Smooth muscle cell (in vitro differentiated cells): ENCODE data around the gene ATG14. TPM values are rescaled to one million over a fixed set of nuclear protein-coding genes. Genes with fewer than 3 reads are reported as not detected.
A peak's percentile ranks its signal among the peaks of the same experiment; 100 is the strongest.

Experiments used
- DNase-seq: peaks from one replicate; lab custom pipeline; 2025; ENCODE audit not compliant: unreplicated experiment; lab: John Stamatoyannopoulos, UW
- H2AFZ ChIP-seq: fragments of 200-600 bp; sonication (generic); 2 replicates; pipeline ENCODE4 v1.6.0; 2016; ENCODE audit warnings: antibody characterized with exemption, low read depth, mild to moderate bottlenecking
- H3F3A ChIP-seq: fragments of 200-600 bp; sonication (generic); 2 replicates; pipeline ENCODE4 v1.6.0; 2017; ENCODE audit warnings: antibody characterized with exemption, low read depth
- H3K27ac ChIP-seq: fragments of 200-600 bp; sonication (generic); 2 replicates; pipeline ENCODE4 v1.5.1; 2016; ENCODE audit warnings: low read depth, mild to moderate bottlenecking
- H3K27me3 ChIP-seq: fragments of 200-600 bp; sonication (generic); 2 replicates; pipeline ENCODE4 v1.6.1; 2016; ENCODE audit warnings: low read depth, mild to moderate bottlenecking
- H3K36me3 ChIP-seq: fragments of 200-600 bp; sonication (generic); 2 replicates; pipeline ENCODE4 v1.5.1; 2016; ENCODE audit warnings: low read depth
- H3K4me1 ChIP-seq: fragments of 200-600 bp; sonication (generic); 2 replicates; pipeline ENCODE4 v1.5.1; 2016; ENCODE audit warnings: low read depth
- H3K4me2 ChIP-seq: fragments of 200-600 bp; sonication (generic); 2 replicates; pipeline ENCODE4 v1.6.0; 2016; ENCODE audit warnings: mild to moderate bottlenecking
- H3K4me3 ChIP-seq: fragments of 200-600 bp; sonication (generic); 2 replicates; pipeline ENCODE4 v1.5.1; 2016; ENCODE audit warnings: mild to moderate bottlenecking
- H3K79me2 ChIP-seq: fragments of 200-600 bp; sonication (generic); 2 replicates; pipeline ENCODE4 v1.6.0; 2016; ENCODE audit warnings: low read depth, mild to moderate bottlenecking
- H3K9ac ChIP-seq: fragments of 200-600 bp; sonication (generic); 2 replicates; pipeline ENCODE4 v1.6.0; 2016; ENCODE audit warnings: low read depth
- H3K9me3 ChIP-seq: fragments of 200-600 bp; sonication (generic); replicated peaks from 2 replicates; pipeline ENCODE4 v1.5.1; 2016; ENCODE audit warnings: low read depth
- H4K20me1 ChIP-seq: fragments of 200-600 bp; sonication (generic); 2 replicates; pipeline ENCODE4 v1.6.0; 2016; ENCODE audit warnings: low read depth
- CTCF ChIP-seq: fragments of 200-600 bp; sonication (generic); IDR thresholded peaks from 2 replicates; pipeline ENCODE4 v1.5.1; 2017; ENCODE audit warnings: borderline replicate concordance, mild to moderate bottlenecking, antibody characterized with exemption; ENCODE audit not compliant: insufficient read depth, poor library complexity, severe bottlenecking
- WGBS: methylation state at CpG from one replicate; pipeline ENCODE4 v1.1.7; 2016; ENCODE audit warnings: low lambda C conversion rate; 5-methylcytosine and 5-hydroxymethylcytosine counted together
- polyA plus RNA-seq: library from polyadenylated mRNA; unstranded; fragments of >200 nt; fragmentation: Nextera tagmentation; extraction: Ambion mirVana; gene quantifications from 2 replicates; pipeline ENCODE4 v1.2.1, GENCODE V29; 2016
- small RNA-seq: library from RNA; depleted of rRNA; stranded (forward); fragments of <200 nt; gene quantifications from one replicate; pipeline ENCODE3, GENCODE V24; 2014
- total RNA-seq: library from RNA; depleted of rRNA; stranded (reverse); fragments of >200 nt; gene quantifications from 2 replicates; pipeline ENCODE4 v1.2.3, GENCODE V29; 2014

The ATG14 gene
- total and polyA plus RNA-seq, 2 experiments from 2014 or later: 3.2 to 11.6 TPM

- no peaks in the 10 kb centered on the region for H3K9me3 ChIP-seq
- peaks cover 37% of the 10 kb centered on the region for H4K20me1 ChIP-seq
- 26% methylated on average over 4 of the region's 4 CpGs for WGBS
- no peaks in the 10 kb centered on the region for H3K27me3 ChIP-seq
- no peak overlapping the region for H3K4me3 ChIP-seq
- peak overlapping the region; percentile 59 for H3K4me2 ChIP-seq
- H3K27ac ChIP-seq: peak overlapping the region; percentile 68
- no peak overlapping the region for H3K9ac ChIP-seq
- peaks cover 64% of the 10 kb centered on the region for H3K79me2 ChIP-seq
- TF ChIP-seq CTCF: no peak
- DNase-seq: no peak
- peaks cover 11% of the 10 kb centered on the region for H3K4me1 ChIP-seq
- H3K36me3 ChIP-seq: peaks cover 5% of the 10 kb centered on the region
- H2AFZ ChIP-seq: no peak overlapping the region
- H3F3A ChIP-seq: peaks cover 6% of the 10 kb centered on the region
These were observed 95.1 kb downstream of the ATG14 start for GRCh38 chr14:55316564-55316963.

Small RNA genes lying within 50 kb of the gene (small RNA-seq; reads per million reads assigned to genes)
- gene AL356801.1: not detected

Other genes starting within 250 kb of the ATG14 start
- gene DLGAP5, start 220.2 kb downstream of the ATG14 start, total RNA-seq: 5.3 and 8.0 TPM in 2 replicates
- 5.3 and 7.5 TPM in 2 replicates for gene DLGAP5, start 220.2 kb downstream of the ATG14 start, polyA plus RNA-seq
- 23.9 TPM in 2 replicates for gene FBXO34, start 140.4 kb downstream of the ATG14 start, total RNA-seq
- 17.4 and 21.5 TPM in 2 replicates for gene FBXO34, start 140.4 kb downstream of the ATG14 start, polyA plus RNA-seq
- not detected in 2 replicates for gene TBPL2, start 28.8 kb upstream of the ATG14 start, total RNA-seq
- not detected in 2 replicates for gene TBPL2, start 28.8 kb upstream of the ATG14 start, polyA plus RNA-seq
- 117 and 119 TPM in 2 replicates for gene KTN1, start 168.4 kb upstream of the ATG14 start, total RNA-seq
- gene KTN1, start 168.4 kb upstream of the ATG14 start, polyA plus RNA-seq: 84.8 and 148 TPM in 2 replicates